Measurements from ENCODE around the gene FRMPD4. TPM values are rescaled to one million over a fixed set of nuclear protein-coding genes. Genes with fewer than 3 reads are reported as not detected.

FRMPD4 gene
- total RNA-seq, 2 experiments from 2014 or later: not detected

DNA sequence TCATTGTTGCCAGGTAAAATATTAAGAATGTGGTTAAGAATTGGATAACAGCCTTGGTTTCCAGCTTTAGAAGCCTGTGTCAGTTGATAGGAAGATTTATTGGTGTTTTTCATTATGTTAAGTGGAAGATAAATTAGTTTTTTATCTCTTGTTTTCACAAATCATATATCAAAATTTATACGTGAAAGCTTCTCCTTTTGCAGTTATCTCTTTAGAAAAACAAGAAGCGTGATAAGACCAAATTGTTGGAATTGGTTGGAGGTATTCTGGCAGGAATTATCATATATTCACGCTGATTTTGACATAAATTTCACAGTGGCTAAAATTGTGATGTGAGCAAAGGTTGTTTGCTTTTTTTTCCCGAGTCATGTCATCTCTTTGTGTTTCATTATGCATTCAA lies 90.6 kb downstream of the FRMPD4 start:
- no peak for ATAC-seq
- Mint-ChIP-seq H3K4me3 (no peak overlapping the region), H3K9me3 (no peaks in the 10 kb centered on the region), H3K27ac (no peak overlapping the region), H3K27me3 (no peaks in the 10 kb centered on the region), H3K4me1 (ENCODE audit: low read depth) (no peaks in the 10 kb centered on the region), H3K36me3 (ENCODE audit: low read depth) (no peaks in the 10 kb centered on the region)
- DNase-seq: no peak
- POLR2A ChIA-PET: no interaction called here
- CTCF ChIA-PET: no interaction called here
- no peak for TF ChIP-seq CTCF (IDR thresholded peaks at IDR 0.05)
- intact Hi-C loops (cut with micrococcal nuclease): no loop called here

- POLR2A ChIA-PET: no interaction called here
- H3K27me3 Mint-ChIP-seq: no peaks in the 10 kb centered on the region
- no peak for TF ChIP-seq CTCF (IDR thresholded peaks at IDR 0.05)
- no peak for ATAC-seq
- CTCF ChIA-PET: no interaction called here
- H3K36me3 Mint-ChIP-seq (ENCODE audit: low read depth): no peaks in the 10 kb centered on the region
- intact Hi-C loops (cut with micrococcal nuclease): no loop called here
- H3K27ac Mint-ChIP-seq: no peak overlapping the region
- no peak overlapping the region for H3K4me3 Mint-ChIP-seq
- H3K9me3 Mint-ChIP-seq: no peaks in the 10 kb centered on the region
- no peaks in the 10 kb centered on the region for H3K4me1 Mint-ChIP-seq (ENCODE audit: low read depth)
- no peak for DNase-seq
Observed at GRCh38 chrX:12229986-12230385, 91.7 kb downstream of the FRMPD4 start.

DNA sequence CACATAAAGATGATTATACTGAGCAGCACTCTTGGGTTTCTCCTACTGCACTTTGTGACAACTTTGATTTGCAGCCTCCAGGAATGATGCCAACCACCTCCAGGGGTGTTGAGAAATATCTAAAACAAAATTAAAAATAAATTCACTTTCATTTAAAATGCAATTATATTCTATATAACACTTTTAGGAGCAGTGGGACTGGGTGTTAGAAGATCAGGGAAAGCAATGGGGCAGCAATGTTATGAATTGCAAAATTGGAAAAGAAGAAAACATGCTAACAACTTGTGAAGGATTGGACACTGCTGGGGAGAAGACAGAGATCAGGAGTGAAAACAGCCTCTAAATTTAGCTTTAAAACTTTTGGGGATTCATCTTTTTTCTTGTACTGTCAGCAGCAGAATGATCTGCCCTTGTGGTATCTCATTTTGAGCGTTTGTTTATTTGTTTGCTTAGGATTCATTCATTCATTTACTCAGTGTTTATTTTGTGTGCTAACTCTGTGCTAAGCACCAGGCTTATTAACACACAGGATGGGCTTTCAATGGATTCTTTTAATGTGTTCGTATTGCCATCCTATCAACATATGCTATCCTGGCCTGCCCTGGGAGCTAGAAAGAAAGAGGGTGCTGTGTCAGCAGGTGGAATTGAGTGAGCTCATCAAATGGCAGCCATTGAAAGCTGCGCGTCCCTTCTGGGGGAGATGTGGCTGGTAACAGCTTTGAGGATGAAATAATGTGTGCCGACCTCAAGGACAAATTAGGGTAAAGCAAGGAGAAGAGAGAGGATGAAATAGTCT lies 96.5 kb downstream of the FRMPD4 start:
- Mint-ChIP-seq H3K27me3 (no peaks in the 10 kb centered on the region), H3K9me3 (no peaks in the 10 kb centered on the region), H3K4me3 (no peak overlapping the region), H3K36me3 (ENCODE audit: low read depth) (no peaks in the 10 kb centered on the region), H3K4me1 (ENCODE audit: low read depth) (no peaks in the 10 kb centered on the region), H3K27ac (no peak overlapping the region)
- no peak for TF ChIP-seq CTCF (IDR thresholded peaks at IDR 0.05)
- CTCF ChIA-PET: no interaction called here
- POLR2A ChIA-PET: no interaction called here
- intact Hi-C loops (cut with micrococcal nuclease): no loop called here
- ATAC-seq (no peak), DNase-seq (no peak)

DNA sequence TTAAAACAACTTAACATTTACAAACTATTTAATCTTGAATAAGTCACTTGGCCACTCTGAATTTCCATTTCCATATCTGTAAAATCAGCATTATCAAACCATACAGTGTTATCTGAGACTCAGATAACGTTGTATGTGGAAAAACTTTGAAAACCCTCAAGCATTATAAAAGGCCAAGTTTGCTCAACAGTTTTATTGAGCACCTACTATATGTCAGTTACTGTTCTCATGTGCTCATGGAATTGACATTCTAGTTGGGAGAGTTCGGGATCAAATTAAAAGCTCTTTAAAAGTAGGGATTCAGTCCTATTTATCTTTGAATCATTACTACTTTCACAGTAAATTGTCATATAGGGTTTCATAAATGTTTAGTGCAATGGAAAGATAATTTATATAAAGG lies 97.9 kb downstream of the FRMPD4 start:
- DNase-seq: no peak
- Mint-ChIP-seq H3K4me3 (no peak overlapping the region), H3K27ac (no peak overlapping the region), H3K36me3 (ENCODE audit: low read depth) (no peaks in the 10 kb centered on the region), H3K27me3 (no peaks in the 10 kb centered on the region), H3K4me1 (ENCODE audit: low read depth) (no peaks in the 10 kb centered on the region), H3K9me3 (no peaks in the 10 kb centered on the region)
- ChIA-PET CTCF (no interaction called here), POLR2A (no interaction called here)
- no peak for ATAC-seq
- intact Hi-C loops (cut with micrococcal nuclease): no loop called here
- TF ChIP-seq CTCF (IDR thresholded peaks at IDR 0.05): no peak

DNA sequence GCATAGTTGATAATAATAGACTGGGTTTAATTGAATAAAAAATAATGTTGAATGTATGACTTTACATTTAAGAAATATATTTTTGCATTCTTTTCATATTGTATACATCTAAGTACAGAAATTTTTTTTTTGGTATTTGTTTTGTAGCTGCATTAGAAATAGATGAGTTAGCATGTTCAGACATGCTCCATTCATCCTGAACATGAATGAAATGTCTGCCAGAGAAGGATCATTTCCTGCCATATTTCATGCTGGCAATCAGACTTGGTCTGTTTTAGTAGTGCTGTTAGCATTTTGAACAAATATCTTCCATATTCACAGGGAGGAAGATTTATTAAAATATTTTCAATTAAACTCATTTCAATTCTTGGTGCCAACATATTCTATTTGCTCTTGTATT lies 98.9 kb downstream of the FRMPD4 start:
- H3K4me3 Mint-ChIP-seq: no peak overlapping the region
- ATAC-seq (no peak), DNase-seq (no peak)
- no peaks in the 10 kb centered on the region for H3K9me3 Mint-ChIP-seq
- CTCF ChIA-PET: no interaction called here
- H3K4me1 Mint-ChIP-seq (ENCODE audit: low read depth): no peaks in the 10 kb centered on the region
- H3K27ac Mint-ChIP-seq: no peak overlapping the region
- no peak for TF ChIP-seq CTCF (IDR thresholded peaks at IDR 0.05)
- no peaks in the 10 kb centered on the region for H3K27me3 Mint-ChIP-seq
- no peaks in the 10 kb centered on the region for H3K36me3 Mint-ChIP-seq (ENCODE audit: low read depth)
- intact Hi-C loops (cut with micrococcal nuclease): no loop called here
- POLR2A ChIA-PET: no interaction called here

All from activated CD8-positive, alpha-beta T cell treated with anti-CD3 and anti-CD28 coated beads for 36 hours (primary cell).